OCI-LY3 (cell line): Measurements from ENCODE around the gene MIOX.

Experiments
- H2AFZ ChIP-seq: fragments of 200-600, 300-600 bp; shearing (Covaris generic); 2 replicates; pipeline ENCODE4 v1.6.0; 2014; ENCODE audit warnings: antibody characterized with exemption, low read depth, low read length
- H3K27ac ChIP-seq: fragments of 200-600, 300-600 bp; sonication (generic); 2 replicates; pipeline ENCODE4 v1.5.1; 2014; ENCODE audit warnings: mild to moderate bottlenecking, low read length, moderate library complexity, mixed read lengths
- H3K27me3 ChIP-seq: fragments of 200-600, 300-600 bp; sonication (generic); 2 replicates; pipeline ENCODE4 v1.6.1; 2014; ENCODE audit warnings: low read depth, low read length, mixed read lengths
- H3K36me3 ChIP-seq: fragments of 200-600, 300-600 bp; sonication (generic); replicated peaks from 2 replicates; pipeline ENCODE3; 2014; ENCODE audit warnings: low read depth, low read length, mixed read lengths
- H3K4me1 ChIP-seq: fragments of 300-600, 200-600 bp; sonication (generic); 2 replicates; pipeline ENCODE4 v1.6.1; 2014; ENCODE audit warnings: low read length, mixed read lengths
- H3K4me2 ChIP-seq: fragments of 200-600, 300-600 bp; sonication (generic); 2 replicates; pipeline ENCODE4 v1.6.1; 2014; ENCODE audit warnings: low read length, mixed read lengths
- H3K4me3 ChIP-seq: fragments of 300-600, 200-600 bp; sonication (generic); 2 replicates; pipeline ENCODE4 v1.5.1; 2014; ENCODE audit warnings: antibody characterized with exemption, mild to moderate bottlenecking, low read length, moderate library complexity
- H3K79me2 ChIP-seq: fragments of 300-600, 200-600 bp; shearing (Covaris generic); 2 replicates; pipeline ENCODE4 v1.6.1; 2014; ENCODE audit warnings: mild to moderate bottlenecking, low read length, mixed read lengths
- H3K9ac ChIP-seq: fragments of 300-600, 200-600 bp; shearing (Covaris generic); 2 replicates; pipeline ENCODE4 v1.6.0; 2014; ENCODE audit warnings: mild to moderate bottlenecking, low read length, moderate library complexity
- H3K9me3 ChIP-seq: fragments of 200-600, 300-600 bp; shearing (Covaris generic); 2 replicates; pipeline ENCODE4 v1.6.1; 2014; ENCODE audit warnings: low read length, mixed read lengths; ENCODE audit not compliant: insufficient read depth
- H4K20me1 ChIP-seq: fragments of 200-600, 300-600 bp; sonication (generic); 2 replicates; pipeline ENCODE4 v1.6.1; 2016; ENCODE audit warnings: low read length, mixed read lengths; ENCODE audit not compliant: insufficient read depth
- CTCF ChIP-seq: fragments of 200-600, 300-600 bp; sonication (generic); IDR thresholded peaks from 2 replicates; pipeline ENCODE4 v1.5.1; 2014; ENCODE audit warnings: antibody characterized with exemption, low read length, low read depth
- EZH2phosphoT487 ChIP-seq: fragments of 200-600 bp; shearing (Covaris generic); IDR thresholded peaks from 2 replicates; pipeline ENCODE4 v1.6.1; 2018; ENCODE audit warnings: antibody characterized with exemption, mixed run types, low read depth

MIOX gene

GRCh38 chr22:50439314-50439870 is 47.3 kb upstream of the MIOX start:
- no peaks in the 10 kb centered on the region for H3K27me3 ChIP-seq
- no peak overlapping the region for H3K9ac ChIP-seq
- TF ChIP-seq EZH2phosphoT487: no peak
- no peak for TF ChIP-seq CTCF
- H3K4me2 ChIP-seq: no peak overlapping the region
- no peaks in the 10 kb centered on the region for H3K36me3 ChIP-seq
- no peak overlapping the region for H3K27ac ChIP-seq
- H3K9me3 ChIP-seq: no peaks in the 10 kb centered on the region
- no peaks in the 10 kb centered on the region for H3K79me2 ChIP-seq
- no peak overlapping the region for H3K4me3 ChIP-seq
- no peak overlapping the region for H2AFZ ChIP-seq
- no peaks in the 10 kb centered on the region for H3K4me1 ChIP-seq
- no peaks in the 10 kb centered on the region for H4K20me1 ChIP-seq

- Histone ChIP-seq H4K20me1 (no peaks in the 10 kb centered on the region), H3K4me2 (no peak overlapping the region), H3K36me3 (no peaks in the 10 kb centered on the region), H3K27ac (no peak overlapping the region), H3K4me1 (no peaks in the 10 kb centered on the region), H3K4me3 (no peak overlapping the region), H2AFZ (no peak overlapping the region), H3K27me3 (no peaks in the 10 kb centered on the region), H3K9me3 (no peaks in the 10 kb centered on the region), H3K79me2 (no peaks in the 10 kb centered on the region), H3K9ac (no peak overlapping the region)
- TF ChIP-seq EZH2phosphoT487: no peak
- no peak for TF ChIP-seq CTCF
Observed at GRCh38 chr22:50439871-50440331, 46.8 kb upstream of the MIOX start.

GRCh38 chr22:50440544-50441249 is 46.0 kb upstream of the MIOX start:
- no peak for TF ChIP-seq EZH2phosphoT487
- TF ChIP-seq CTCF: no peak
- Histone ChIP-seq H2AFZ (no peak overlapping the region), H3K79me2 (no peaks in the 10 kb centered on the region), H3K27ac (no peak overlapping the region), H4K20me1 (no peaks in the 10 kb centered on the region), H3K4me1 (no peaks in the 10 kb centered on the region), H3K9ac (no peak overlapping the region), H3K27me3 (no peaks in the 10 kb centered on the region), H3K9me3 (no peaks in the 10 kb centered on the region), H3K4me2 (no peak overlapping the region), H3K4me3 (no peak overlapping the region), H3K36me3 (no peaks in the 10 kb centered on the region)

GRCh38 chr22:50441428-50441993 is 45.1 kb upstream of the MIOX start:
- Histone ChIP-seq H2AFZ (no peak overlapping the region), H3K9ac (no peak overlapping the region), H3K4me2 (no peak overlapping the region), H3K4me1 (no peaks in the 10 kb centered on the region), H3K36me3 (no peaks in the 10 kb centered on the region), H3K9me3 (no peaks in the 10 kb centered on the region), H3K4me3 (no peak overlapping the region), H3K79me2 (no peaks in the 10 kb centered on the region), H3K27ac (no peak overlapping the region), H3K27me3 (no peaks in the 10 kb centered on the region), H4K20me1 (no peaks in the 10 kb centered on the region)
- TF ChIP-seq EZH2phosphoT487 (no peak), CTCF (no peak)
